Naive thymus-derived CD4-positive, alpha-beta T cell (primary cell): Measurements from ENCODE around the gene ANKH. TPM values are rescaled to one million over a fixed set of nuclear protein-coding genes. Genes with fewer than 3 reads are reported as not detected.

Source experiments
- ATAC-seq: fragments of 150-1000 bp; cut with Tn5 transposase; 2 replicates; pipeline ENCODE4 v1.10.0; 2021; ENCODE audit warnings: mild to moderate bottlenecking, moderate library complexity
- CTCF ChIA-PET: fragments of 350-600 bp; sonication (Branson Sonifier 250); formaldehyde crosslinking; loops from one replicate; lab custom pipeline; 2021; ENCODE audit warnings: antibody characterized with exemption; lab: Charles Lee
- POLR2A ChIA-PET: fragments of 350-600 bp; sonication (Branson Sonifier 250); formaldehyde crosslinking; loops from one replicate; lab custom pipeline; 2021; ENCODE audit warnings: antibody characterized with exemption, inconsistent platforms; lab: Charles Lee
- DNase-seq, 9 donors: peaks; one replicate each; pipeline versions ENCODE4 v3.0.0 to v3.0.0-alpha.2; 2020 to 2022; ENCODE audit warnings: mixed read lengths in 1 of 9
- H3K27ac ChIP-seq: one replicate; pipeline ENCODE4 v1.7.0; 2013; ENCODE audit warnings: mild to moderate bottlenecking, low read depth, low read length, moderate library complexity
- H3K27me3 ChIP-seq, 2 donors: one replicate each; pipeline ENCODE4 v1.7.0; 2013; ENCODE audit warnings: low read length in 2 of 2, mild to moderate bottlenecking in 2 of 2, moderate library complexity in 2 of 2; ENCODE audit not compliant: control insufficient read depth in 2 of 2, insufficient read depth in 2 of 2
- H3K36me3 ChIP-seq, 3 experiments: 1 replicate in 2 of 3; 2 replicates in 1 of 3; pipeline ENCODE4 v1.7.0; 2013; ENCODE audit warnings: low read length in 3 of 3, mild to moderate bottlenecking in 3 of 3, moderate library complexity in 1 of 3; ENCODE audit not compliant: insufficient read depth in 3 of 3, control insufficient read depth in 2 of 3
- H3K4me1 ChIP-seq, 2 donors: one replicate each; pipeline ENCODE4 v1.7.0; 2013; ENCODE audit warnings: low read length in 2 of 2, mild to moderate bottlenecking in 2 of 2, moderate library complexity in 1 of 2; ENCODE audit not compliant: control insufficient read depth in 2 of 2, insufficient read depth in 2 of 2
- H3K4me3 ChIP-seq: 2 replicates; pipeline ENCODE4 v1.7.0; 2013; ENCODE audit warnings: mild to moderate bottlenecking, low read length
- H3K9me3 ChIP-seq, 3 experiments: 1 replicate in 2 of 3; 2 replicates in 1 of 3; pipeline ENCODE4 v1.7.0; 2013; ENCODE audit warnings: low read length in 3 of 3; ENCODE audit not compliant: control insufficient read depth in 2 of 3
- H3K27ac Mint-ChIP-seq, 9 donors: one replicate each; pipeline ENCODE4 v1.8.0; 2020 to 2022; ENCODE audit warnings: mixed read lengths in 9 of 9, mild to moderate bottlenecking in 8 of 9, moderate library complexity in 5 of 9, inconsistent platforms in 2 of 9
- H3K27me3 Mint-ChIP-seq, 5 donors: one replicate each; pipeline ENCODE4 v1.8.0; 2021 to 2022; ENCODE audit warnings: mixed read lengths in 5 of 5, mild to moderate bottlenecking in 1 of 5
- H3K36me3 Mint-ChIP-seq, 5 donors: one replicate each; pipeline ENCODE4 v1.8.0; 2020 to 2022; ENCODE audit warnings: mixed read lengths in 5 of 5, mild to moderate bottlenecking in 3 of 5, inconsistent platforms in 1 of 5
- H3K4me1 Mint-ChIP-seq, 7 donors: one replicate each; pipeline ENCODE4 v1.8.0; 2020 to 2022; ENCODE audit warnings: mixed read lengths in 7 of 7, mild to moderate bottlenecking in 3 of 7, inconsistent platforms in 1 of 7
- H3K4me3 Mint-ChIP-seq, 10 donors: one replicate each; pipeline ENCODE4 v1.8.0; 2020 to 2022; ENCODE audit warnings: mild to moderate bottlenecking in 10 of 10, mixed read lengths in 10 of 10, moderate library complexity in 6 of 10, inconsistent platforms in 2 of 10
- H3K9me3 Mint-ChIP-seq, 11 donors: one replicate each; pipeline ENCODE4 v1.8.0; 2020 to 2022; ENCODE audit warnings: mixed read lengths in 11 of 11, mild to moderate bottlenecking in 4 of 11, inconsistent platforms in 1 of 11, moderate library complexity in 1 of 11
- intact Hi-C, 2 donors: fragments of 100-400 bp; cut with micrococcal nuclease; formaldehyde crosslinking; loops; one replicate each; pipeline ENCODE4 v1.15.1; 2023
- polyA plus RNA-seq, 2 donors: library from polyadenylated mRNA; unstranded; fragments of 300-500 nt; fragmentation: Illumina TruSeq; gene quantifications; one replicate each; pipeline ENCODE4 v1.2.3, GENCODE V29; 2021
- total RNA-seq, 6 experiments: library from RNA in 5 of 6; stranded (reverse) in 5 of 6; gene quantifications; 1 replicate in 5 of 6; 2 replicates in 1 of 6; pipeline ENCODE4 v1.2.3 and lab custom pipeline; 2021 to 2026

ANKH gene
- total and polyA plus RNA-seq, 7 experiments from 2014 or later = 35.9 to 190 (median 69.5) TPM

- Histone ChIP-seq H3K27me3 (no peaks in the 10 kb centered on the region), H3K36me3 (peaks cover 7 to 13% (median 7%) of the 10 kb centered on the region in 3 experiments), H3K4me3 (no peak overlapping the region), H3K27ac (no peak overlapping the region), H3K9me3 (no peaks in the 10 kb centered on the region), H3K4me1 (peaks cover 12 to 50% of the 10 kb centered on the region in 2 donors)
- ATAC-seq (peak; percentile 75), DNase-seq (no peak)
- ChIA-PET POLR2A (interaction anchor here (0.8 kb wide), 1 partner anchor 37 kb away, joined by 3 read pairs; no protein-coding TSS in a partner anchor), CTCF (no interaction called here)
- Mint-ChIP-seq H3K36me3 (peaks cover 5 to 64% (median 35%) of the 10 kb centered on the region in 5 donors), H3K27ac (peak overlapping the region; percentile 36 to 100 (median 99)), H3K4me1 (peaks cover 39 to 86% (median 73%) of the 10 kb centered on the region in 7 donors), H3K27me3 (no peaks in the 10 kb centered on the region), H3K9me3 (peaks cover 0 to 4% (median 0%) of the 10 kb centered on the region in 11 donors), H3K4me3 (peak overlapping the region in 6 of 10 donors; percentile 23 to 71 (median 38))
- intact Hi-C loops = no loop called here
These were observed 170.8 kb downstream of the ANKH start for GRCh38 chr5:14700478-14701436.

- Mint-ChIP-seq H3K36me3 (peaks cover 5 to 59% (median 40%) of the 10 kb centered on the region in 5 donors), H3K27me3 (no peaks in the 10 kb centered on the region), H3K27ac (peak overlapping the region in 8 of 9 donors; percentile 17 to 85 (median 57)), H3K4me1 (peaks cover 38 to 81% (median 64%) of the 10 kb centered on the region in 7 donors), H3K9me3 (peaks cover 0 to 4% (median 0%) of the 10 kb centered on the region in 11 donors), H3K4me3 (peak overlapping the region in 2 of 10 donors; percentile 4 to 33)
- H3K27me3 ChIP-seq = no peaks in the 10 kb centered on the region
- DNase-seq (no peak), ATAC-seq (no peak)
- H3K9me3 ChIP-seq = no peaks in the 10 kb centered on the region
- H3K27ac ChIP-seq = no peak overlapping the region
- intact Hi-C loops = no loop called here
- ChIA-PET CTCF (interaction anchor here (0.7 kb wide), 1 partner anchor 14 kb away, joined by 3 read pairs; no protein-coding TSS in a partner anchor), POLR2A (no interaction called here)
- no peak overlapping the region for H3K4me3 ChIP-seq
- peaks cover 5 to 41% of the 10 kb centered on the region in 2 donors for H3K4me1 ChIP-seq
- H3K36me3 ChIP-seq = peaks cover 7 to 14% (median 13%) of the 10 kb centered on the region in 3 experiments
These were observed 171.7 kb downstream of the ANKH start for GRCh38 chr5:14699807-14700400.

GRCh38 chr5:14699159-14699558 is 172.4 kb downstream of the ANKH start:
- no peak overlapping the region for H3K4me3 Mint-ChIP-seq
- H3K9me3 Mint-ChIP-seq = peaks cover 0 to 4% (median 0%) of the 10 kb centered on the region in 11 donors
- Histone ChIP-seq H3K4me3 (no peak overlapping the region), H3K9me3 (no peaks in the 10 kb centered on the region), H3K27ac (no peak overlapping the region), H3K4me1 (peaks cover 5 to 34% of the 10 kb centered on the region in 2 donors), H3K36me3 (peaks cover 11 to 17% (median 14%) of the 10 kb centered on the region in 3 experiments), H3K27me3 (no peaks in the 10 kb centered on the region)
- H3K27me3 Mint-ChIP-seq = no peaks in the 10 kb centered on the region
- DNase-seq (no peak), ATAC-seq (no peak)
- H3K27ac Mint-ChIP-seq = peak overlapping the region in 8 of 9 donors; percentile 17 to 85 (median 65)
- ChIA-PET CTCF (interaction anchor here (0.6 to 0.7 kb wide), 2 partner anchors 13 to 16 kb away, joined by 3 read pairs; no protein-coding TSS in a partner anchor), POLR2A (no interaction called here)
- intact Hi-C loops = no loop called here
- H3K36me3 Mint-ChIP-seq = peaks cover 5 to 57% (median 43%) of the 10 kb centered on the region in 5 donors
- peaks cover 36 to 74% (median 57%) of the 10 kb centered on the region in 7 donors for H3K4me1 Mint-ChIP-seq

- Histone ChIP-seq H3K27me3 (no peaks in the 10 kb centered on the region), H3K27ac (no peak overlapping the region), H3K9me3 (no peaks in the 10 kb centered on the region), H3K36me3 (peaks cover 11 to 21% (median 17%) of the 10 kb centered on the region in 3 experiments), H3K4me3 (no peak overlapping the region), H3K4me1 (peaks cover 5 to 29% of the 10 kb centered on the region in 2 donors)
- Mint-ChIP-seq H3K36me3 (peaks cover 9 to 56% (median 49%) of the 10 kb centered on the region in 5 donors), H3K27ac (peak overlapping the region in 5 of 9 donors; percentile 17 to 70 (median 68)), H3K4me1 (peaks cover 30 to 67% (median 53%) of the 10 kb centered on the region in 7 donors), H3K27me3 (no peaks in the 10 kb centered on the region), H3K9me3 (peaks cover 0 to 4% (median 0%) of the 10 kb centered on the region in 11 donors), H3K4me3 (no peak overlapping the region)
- CTCF ChIA-PET = interaction anchor here (0.6 kb wide), 1 partner anchor 15 kb away, joined by 3 read pairs; no protein-coding TSS in a partner anchor
- no peak for DNase-seq
- intact Hi-C loops = no loop called here
- POLR2A ChIA-PET = interaction anchor here (1.5 kb wide), 1 partner anchor 8 kb away, joined by 4 read pairs; no protein-coding TSS in a partner anchor
- ATAC-seq = no peak
These were observed 173.1 kb downstream of the ANKH start for GRCh38 chr5:14698495-14698894.

- DNase-seq = no peak
- peaks cover 17 to 50% (median 37%) of the 10 kb centered on the region in 7 donors for H3K4me1 Mint-ChIP-seq
- H3K27ac Mint-ChIP-seq = peak overlapping the region in 4 of 9 donors; percentile 10 to 75 (median 40)
- POLR2A ChIA-PET = interaction anchor here (1.5 kb wide), 1 partner anchor 10 kb away, joined by 4 read pairs; no protein-coding TSS in a partner anchor
- Histone ChIP-seq H3K4me1 (peaks cover 5 to 13% of the 10 kb centered on the region in 2 donors), H3K27ac (no peak overlapping the region), H3K4me3 (no peak overlapping the region), H3K27me3 (no peaks in the 10 kb centered on the region), H3K36me3 (peaks cover 11 to 37% (median 17%) of the 10 kb centered on the region in 3 experiments), H3K9me3 (no peaks in the 10 kb centered on the region)
- peaks cover 8 to 63% (median 52%) of the 10 kb centered on the region in 5 donors for H3K36me3 Mint-ChIP-seq
- H3K27me3 Mint-ChIP-seq = no peaks in the 10 kb centered on the region
- peaks cover 0 to 2% (median 0%) of the 10 kb centered on the region in 11 donors for H3K9me3 Mint-ChIP-seq
- no peak overlapping the region for H3K4me3 Mint-ChIP-seq
- ATAC-seq = no peak
- CTCF ChIA-PET = no interaction called here
- intact Hi-C loops = no loop called here
These were observed 174.7 kb downstream of the ANKH start for GRCh38 chr5:14696851-14697250.

- Mint-ChIP-seq H3K4me3 (no peak overlapping the region), H3K27me3 (no peaks in the 10 kb centered on the region), H3K9me3 (peaks cover 0 to 2% (median 0%) of the 10 kb centered on the region in 11 donors), H3K4me1 (peaks cover 9 to 43% (median 29%) of the 10 kb centered on the region in 7 donors), H3K27ac (peak overlapping the region in 7 of 9 donors; percentile 7 to 79 (median 49)), H3K36me3 (peaks cover 5 to 66% (median 51%) of the 10 kb centered on the region in 5 donors)
- ATAC-seq (no peak), DNase-seq (no peak)
- ChIA-PET POLR2A (no interaction called here), CTCF (no interaction called here)
- no peaks in the 10 kb centered on the region for H3K27me3 ChIP-seq
- no peaks in the 10 kb centered on the region for H3K9me3 ChIP-seq
- peaks cover 11 to 45% (median 17%) of the 10 kb centered on the region in 3 experiments for H3K36me3 ChIP-seq
- intact Hi-C loops = no loop called here
- peaks cover 4 to 5% of the 10 kb centered on the region in 2 donors for H3K4me1 ChIP-seq
- H3K27ac ChIP-seq = no peak overlapping the region
- H3K4me3 ChIP-seq = no peak overlapping the region
These were observed 175.5 kb downstream of the ANKH start for GRCh38 chr5:14696057-14696456.
